Measurements from ENCODE around the gene IL22RA2. TPM values are rescaled to one million over a fixed set of nuclear protein-coding genes. Genes with fewer than 3 reads are reported as not detected.

The IL22RA2 gene
- total and polyA plus RNA-seq, 4 donors: 0.05 TPM; not detected in 3

- TF ChIP-seq RAD21 (IDR thresholded peaks at IDR 0.05): no peak
- no peak for TF ChIP-seq FOXA1 (IDR thresholded peaks at IDR 0.05)
- no peak for TF ChIP-seq MAX (IDR thresholded peaks at IDR 0.05)
- no peak for TF ChIP-seq HNF4G (IDR thresholded peaks at IDR 0.05)
- no peak for TF ChIP-seq FOXA2 (IDR thresholded peaks at IDR 0.05)
- TF ChIP-seq RXRA (IDR thresholded peaks at IDR 0.05): no peak
- TF ChIP-seq, protein P1, sequence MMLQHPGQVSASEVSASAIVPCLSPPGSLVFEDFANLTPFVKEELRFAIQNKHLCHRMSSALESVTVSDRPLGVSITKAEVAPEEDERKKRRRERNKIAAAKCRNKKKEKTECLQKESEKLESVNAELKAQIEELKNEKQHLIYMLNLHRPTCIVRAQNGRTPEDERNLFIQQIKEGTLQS (IDR thresholded peaks at IDR 0.05): no peak
- TF ChIP-seq HNF4A (conservative IDR thresholded peaks at IDR 0.05): no peak
- TF ChIP-seq GABPA (IDR thresholded peaks at IDR 0.05 in 1 of 2, conservative IDR thresholded peaks at IDR 0.05 in 1 of 2): no peak
- TF ChIP-seq ZBTB33 (IDR thresholded peaks at IDR 0.05): no peak
- no peak for TF ChIP-seq NR2F2 (IDR thresholded peaks at IDR 0.05)
- no peak for TF ChIP-seq EGR1 (IDR thresholded peaks at IDR 0.05; ENCODE audit: low read depth in 2 of 2)
- TF ChIP-seq REST (IDR thresholded peaks at IDR 0.05): no peak
- no peak for TF ChIP-seq SP1 (IDR thresholded peaks at IDR 0.05)
- 93% methylated on average over 4 of the region's 4 CpGs for WGBS
- no peak overlapping the region for H3K4me3 ChIP-seq (ENCODE audit: low read depth in 1 of 3, low read length in 3 of 3)
- no peak for DNase-seq (ENCODE audit: low spot score)
- no peaks in the 10 kb centered on the region for H3K9me3 ChIP-seq (ENCODE audit: control insufficient read depth in 4 of 4, low read length in 3 of 4)
- H3K27ac ChIP-seq (ENCODE audit: low read depth in 1 of 2, low read length in 2 of 2): no peak overlapping the region
- H3K9ac ChIP-seq (ENCODE audit: low read depth in 1 of 2, low read length in 2 of 2): no peak overlapping the region
- H3K27me3 ChIP-seq (ENCODE audit: control insufficient read depth in 4 of 4, insufficient read depth in 4 of 4, low read length in 3 of 4): no peaks in the 10 kb centered on the region
- H3K4me1 ChIP-seq (ENCODE audit: control insufficient read depth in 4 of 4, insufficient read depth in 4 of 4, low read length in 3 of 4): no peaks in the 10 kb centered on the region
- no peaks in the 10 kb centered on the region for H3K36me3 ChIP-seq (ENCODE audit: control insufficient read depth in 4 of 4, insufficient read depth in 3 of 4, low read depth in 1 of 4, low read length in 3 of 4)
These were observed 5.6 kb downstream of the IL22RA2 start for GRCh38 chr6:137167702-137168377.

DNA sequence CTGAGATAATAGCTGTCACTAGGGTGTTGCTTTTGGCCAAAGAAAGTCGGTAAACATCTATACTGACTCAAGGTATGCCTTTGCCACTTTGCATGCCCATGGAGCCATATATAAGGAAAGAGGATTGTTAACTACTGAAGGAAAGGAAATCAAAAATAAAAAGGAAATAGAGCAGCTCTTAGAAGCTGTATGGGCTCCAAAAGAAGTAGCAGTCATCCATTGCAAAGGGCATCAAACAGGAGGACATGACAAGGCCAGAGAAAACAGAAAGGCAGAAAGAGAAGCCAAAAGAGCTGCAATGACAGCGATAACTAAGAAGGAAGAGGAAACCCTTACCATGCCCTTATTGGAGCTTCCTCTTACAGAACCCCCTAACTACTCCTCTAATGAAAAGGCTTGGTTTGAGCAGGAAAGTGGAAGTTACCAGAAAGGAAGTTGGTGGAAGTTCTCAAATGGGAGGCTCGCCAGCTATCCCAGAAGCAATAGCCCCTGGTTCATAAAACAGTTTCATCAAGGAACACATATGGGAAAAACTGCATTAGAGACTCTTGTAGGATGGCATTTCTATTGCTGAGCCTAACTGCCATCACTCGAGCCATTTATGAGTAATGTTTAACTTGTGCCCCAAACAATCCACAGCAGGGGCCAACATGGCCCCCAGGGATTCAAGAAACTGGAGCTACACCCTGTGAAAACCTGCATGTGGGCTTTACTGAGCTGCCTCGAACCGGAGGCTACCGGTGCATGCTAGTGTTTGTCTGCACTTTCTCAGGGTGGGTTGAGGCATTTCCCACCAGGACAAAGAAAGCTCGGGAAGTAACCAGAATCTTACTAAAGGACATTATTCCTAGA is 7.0 kb downstream of the IL22RA2 start:
- TF ChIP-seq SP1 (IDR thresholded peaks at IDR 0.05): no peak
- TF ChIP-seq, protein P1 (IDR thresholded peaks at IDR 0.05): no peak
- no peak for TF ChIP-seq NR2F2 (IDR thresholded peaks at IDR 0.05)
- TF ChIP-seq FOXA1 (IDR thresholded peaks at IDR 0.05): no peak
- TF ChIP-seq JUND (IDR thresholded peaks at IDR 0.05): no peak
- TF ChIP-seq REST (IDR thresholded peaks at IDR 0.05): no peak
- TF ChIP-seq FOXA2 (IDR thresholded peaks at IDR 0.05): no peak
- TF ChIP-seq TAF1 (conservative IDR thresholded peaks at IDR 0.05): no peak
- TF ChIP-seq, protein P2, sequence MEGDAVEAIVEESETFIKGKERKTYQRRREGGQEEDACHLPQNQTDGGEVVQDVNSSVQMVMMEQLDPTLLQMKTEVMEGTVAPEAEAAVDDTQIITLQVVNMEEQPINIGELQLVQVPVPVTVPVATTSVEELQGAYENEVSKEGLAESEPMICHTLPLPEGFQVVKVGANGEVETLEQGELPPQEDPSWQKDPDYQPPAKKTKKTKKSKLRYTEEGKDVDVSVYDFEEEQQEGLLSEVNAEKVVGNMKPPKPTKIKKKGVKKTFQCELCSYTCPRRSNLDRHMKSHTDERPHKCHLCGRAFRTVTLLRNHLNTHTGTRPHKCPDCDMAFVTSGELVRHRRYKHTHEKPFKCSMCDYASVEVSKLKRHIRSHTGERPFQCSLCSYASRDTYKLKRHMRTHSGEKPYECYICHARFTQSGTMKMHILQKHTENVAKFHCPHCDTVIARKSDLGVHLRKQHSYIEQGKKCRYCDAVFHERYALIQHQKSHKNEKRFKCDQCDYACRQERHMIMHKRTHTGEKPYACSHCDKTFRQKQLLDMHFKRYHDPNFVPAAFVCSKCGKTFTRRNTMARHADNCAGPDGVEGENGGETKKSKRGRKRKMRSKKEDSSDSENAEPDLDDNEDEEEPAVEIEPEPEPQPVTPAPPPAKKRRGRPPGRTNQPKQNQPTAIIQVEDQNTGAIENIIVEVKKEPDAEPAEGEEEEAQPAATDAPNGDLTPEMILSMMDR (IDR thresholded peaks at IDR 0.05; ENCODE audit: low read depth, low read length, missing input control): no peak
- TF ChIP-seq GABPA (IDR thresholded peaks at IDR 0.05 in 1 of 2, conservative IDR thresholded peaks at IDR 0.05 in 1 of 2): no peak
- Histone ChIP-seq H3K9me3 (ENCODE audit: control insufficient read depth in 4 of 4, low read length in 3 of 4) (no peaks in the 10 kb centered on the region), H3K27me3 (ENCODE audit: control insufficient read depth in 4 of 4, insufficient read depth in 4 of 4, low read length in 3 of 4) (no peaks in the 10 kb centered on the region), H3K4me1 (ENCODE audit: control insufficient read depth in 4 of 4, insufficient read depth in 4 of 4, low read length in 3 of 4) (no peaks in the 10 kb centered on the region), H3K9ac (ENCODE audit: low read depth in 1 of 2, low read length in 2 of 2) (no peak overlapping the region), H3K4me3 (ENCODE audit: low read depth in 1 of 3, low read length in 3 of 3) (no peak overlapping the region), H3K27ac (ENCODE audit: low read depth in 1 of 2, low read length in 2 of 2) (no peak overlapping the region), H3K36me3 (ENCODE audit: control insufficient read depth in 4 of 4, insufficient read depth in 3 of 4, low read depth in 1 of 4, low read length in 3 of 4) (no peaks in the 10 kb centered on the region)
- WGBS: 74% methylated on average over 8 of the region's 8 CpGs
- no peak for DNase-seq (ENCODE audit: low spot score)
